Measurements from ENCODE around the gene PIEZO2.

GRCh38 chr18:10814336-10814735 lies 335.0 kb downstream of the PIEZO2 start:
- TF ChIP-seq POLR2A (IDR thresholded peaks at IDR 0.05): no peak
- TF ChIP-seq POLR2AphosphoS5 (IDR thresholded peaks at IDR 0.05): no peak
- no peak for TF ChIP-seq CTCF (IDR thresholded peaks at IDR 0.05)
- no peak for TF ChIP-seq EP300 (IDR thresholded peaks at IDR 0.05)
